Breast epithelium (tissue), 3 donors: ENCODE results near the gene CBFA2T2.

Experiments used
- CTCF ChIP-seq, 3 donors: fragments of 450-650 bp; IDR thresholded peaks; one replicate each; pipeline ENCODE4 v1.5.1; 2016 to 2017; ENCODE audit warnings: antibody characterized with exemption in 3 of 3, mild to moderate bottlenecking in 3 of 3, moderate library complexity in 3 of 3
- POLR2A ChIP-seq: fragments of 450-650 bp; IDR thresholded peaks from one replicate; pipeline ENCODE4 v1.6.1; 2016; ENCODE audit warnings: antibody characterized with exemption, mild to moderate bottlenecking, moderate library complexity
- POLR2AphosphoS5 ChIP-seq, 3 donors: sonication (generic); formaldehyde crosslinking; IDR thresholded peaks; one replicate each; pipeline ENCODE4 v1.6.1; 2017; ENCODE audit warnings: antibody characterized with exemption in 3 of 3

- TF ChIP-seq CTCF (IDR thresholded peaks at IDR 0.05) (no peak), POLR2A (no peak), POLR2AphosphoS5 (IDR thresholded peaks at IDR 0.05) (no peak)
Observed at GRCh38 chr20:33499355-33499754, 9.5 kb downstream of the CBFA2T2 start.
